ENCODE data around the gene ST6GALNAC3.

DNA sequence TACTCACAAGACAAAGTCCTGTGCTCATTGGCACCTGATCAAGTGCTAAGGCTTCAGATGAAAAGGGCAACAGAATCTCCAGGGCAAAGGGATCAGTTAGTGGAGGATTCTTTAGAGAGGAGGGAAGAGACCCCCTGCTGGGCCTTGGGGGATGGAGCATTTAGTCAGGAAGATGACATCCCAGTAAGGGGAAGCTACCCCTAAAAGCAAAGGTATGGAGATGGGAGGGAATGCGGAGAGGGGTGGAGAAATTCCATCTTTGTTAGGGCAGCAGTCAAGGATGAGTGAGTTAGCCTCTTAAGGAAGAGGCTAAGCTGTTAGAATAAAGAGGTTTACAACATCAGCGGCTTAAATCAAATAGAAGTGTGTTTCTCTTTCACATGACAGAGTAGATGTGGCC is 67.4 kb downstream of the ST6GALNAC3 start:
- TF ChIP-seq, protein P1, sequence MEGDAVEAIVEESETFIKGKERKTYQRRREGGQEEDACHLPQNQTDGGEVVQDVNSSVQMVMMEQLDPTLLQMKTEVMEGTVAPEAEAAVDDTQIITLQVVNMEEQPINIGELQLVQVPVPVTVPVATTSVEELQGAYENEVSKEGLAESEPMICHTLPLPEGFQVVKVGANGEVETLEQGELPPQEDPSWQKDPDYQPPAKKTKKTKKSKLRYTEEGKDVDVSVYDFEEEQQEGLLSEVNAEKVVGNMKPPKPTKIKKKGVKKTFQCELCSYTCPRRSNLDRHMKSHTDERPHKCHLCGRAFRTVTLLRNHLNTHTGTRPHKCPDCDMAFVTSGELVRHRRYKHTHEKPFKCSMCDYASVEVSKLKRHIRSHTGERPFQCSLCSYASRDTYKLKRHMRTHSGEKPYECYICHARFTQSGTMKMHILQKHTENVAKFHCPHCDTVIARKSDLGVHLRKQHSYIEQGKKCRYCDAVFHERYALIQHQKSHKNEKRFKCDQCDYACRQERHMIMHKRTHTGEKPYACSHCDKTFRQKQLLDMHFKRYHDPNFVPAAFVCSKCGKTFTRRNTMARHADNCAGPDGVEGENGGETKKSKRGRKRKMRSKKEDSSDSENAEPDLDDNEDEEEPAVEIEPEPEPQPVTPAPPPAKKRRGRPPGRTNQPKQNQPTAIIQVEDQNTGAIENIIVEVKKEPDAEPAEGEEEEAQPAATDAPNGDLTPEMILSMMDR (IDR thresholded peaks at IDR 0.05) = no peak
- no peak for TF ChIP-seq POLR2A (IDR thresholded peaks at IDR 0.05)

Measured in heart left ventricle (tissue), 13 donors.